Fibroblast of lung (primary cell): ENCODE measurements around the gene CPEB4.

Source experiments
- EZH2 ChIP-seq: IDR thresholded peaks from 2 replicates; pipeline ENCODE4 v1.5.1; 2012; ENCODE audit warnings: low read length, control low read depth, mild to moderate bottlenecking; ENCODE audit errors: missing control alignments
- TF ChIP-seq, protein P1 (sequence below), 2 donors: IDR thresholded peaks in 1 of 2; conservative IDR thresholded peaks in 1 of 2; 1 replicate in 1 of 2; 2 replicates in 1 of 2; pipeline ENCODE4 v1.5.1; 2011 to 2012; ENCODE audit warnings: low read length in 2 of 2, control low read depth in 1 of 2, inconsistent platforms in 1 of 2, low read depth in 1 of 2, mild to moderate bottlenecking in 1 of 2

DNA sequence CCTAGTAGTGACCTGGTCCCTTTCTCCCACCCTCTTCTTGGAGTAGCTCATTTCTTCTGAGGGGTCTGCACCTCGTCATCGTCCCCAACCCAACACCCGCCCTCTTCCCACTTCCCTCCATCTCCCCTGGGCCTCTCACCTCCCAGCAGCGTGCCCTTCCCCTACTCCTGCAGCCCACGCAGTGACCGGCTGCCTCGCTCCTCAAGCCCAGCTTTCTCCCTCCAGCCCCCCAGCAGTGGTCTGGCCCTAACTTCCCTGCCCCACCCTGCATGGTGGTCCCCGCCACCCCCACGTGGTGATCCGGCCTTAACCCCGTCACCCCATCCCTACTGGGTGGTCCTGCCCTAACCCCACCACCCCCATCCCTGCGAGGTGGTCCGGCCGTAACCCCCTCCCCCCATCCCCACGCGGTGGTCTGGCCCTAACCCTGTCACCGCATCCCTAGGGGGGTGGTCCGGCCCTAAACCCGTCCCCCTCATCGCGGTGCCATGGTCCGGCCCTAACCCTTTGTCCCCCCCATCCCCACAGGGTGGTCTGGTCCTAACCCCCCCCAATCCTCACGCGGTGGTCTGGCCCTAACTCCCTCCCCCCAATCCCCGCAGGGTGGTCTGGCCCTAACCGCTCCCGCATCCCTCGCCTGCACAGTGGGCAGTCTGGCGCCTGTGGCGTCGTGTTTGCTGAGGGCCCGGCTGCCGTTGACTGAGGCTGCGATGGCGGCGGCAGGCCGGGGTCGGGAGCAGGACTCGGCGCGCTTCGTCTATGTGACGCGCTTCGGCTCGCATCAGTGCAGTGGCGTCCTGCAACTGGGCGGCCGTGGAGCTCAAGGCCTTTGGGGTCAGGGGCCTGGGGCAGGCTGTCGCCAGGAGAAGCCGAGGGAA lies 100.6 kb downstream of the CPEB4 start, which contains the start of gene C5orf47:
- TF ChIP-seq, protein P1, sequence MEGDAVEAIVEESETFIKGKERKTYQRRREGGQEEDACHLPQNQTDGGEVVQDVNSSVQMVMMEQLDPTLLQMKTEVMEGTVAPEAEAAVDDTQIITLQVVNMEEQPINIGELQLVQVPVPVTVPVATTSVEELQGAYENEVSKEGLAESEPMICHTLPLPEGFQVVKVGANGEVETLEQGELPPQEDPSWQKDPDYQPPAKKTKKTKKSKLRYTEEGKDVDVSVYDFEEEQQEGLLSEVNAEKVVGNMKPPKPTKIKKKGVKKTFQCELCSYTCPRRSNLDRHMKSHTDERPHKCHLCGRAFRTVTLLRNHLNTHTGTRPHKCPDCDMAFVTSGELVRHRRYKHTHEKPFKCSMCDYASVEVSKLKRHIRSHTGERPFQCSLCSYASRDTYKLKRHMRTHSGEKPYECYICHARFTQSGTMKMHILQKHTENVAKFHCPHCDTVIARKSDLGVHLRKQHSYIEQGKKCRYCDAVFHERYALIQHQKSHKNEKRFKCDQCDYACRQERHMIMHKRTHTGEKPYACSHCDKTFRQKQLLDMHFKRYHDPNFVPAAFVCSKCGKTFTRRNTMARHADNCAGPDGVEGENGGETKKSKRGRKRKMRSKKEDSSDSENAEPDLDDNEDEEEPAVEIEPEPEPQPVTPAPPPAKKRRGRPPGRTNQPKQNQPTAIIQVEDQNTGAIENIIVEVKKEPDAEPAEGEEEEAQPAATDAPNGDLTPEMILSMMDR (conservative IDR thresholded peaks at IDR 0.05 in 1 of 2, IDR thresholded peaks at IDR 0.05 in 1 of 2; ENCODE audit: low read depth in 1 of 2, low read length in 2 of 2) = no peak
- TF ChIP-seq EZH2 = no peak
